Heart right ventricle (tissue), 16 donors: Measurements from ENCODE around the gene RSAD1. TPM values are rescaled to one million over a fixed set of nuclear protein-coding genes. Genes with fewer than 3 reads are reported as not detected.

ENCODE experiments used
- ATAC-seq, 8 donors: fragments of 200-7000 bp; cut with Tn5 transposase; one replicate each; pipeline ENCODE4 v1.9.1; 2020; ENCODE audit warnings: mild to moderate bottlenecking in 8 of 8, moderate library complexity in 8 of 8, moderate number of reproducible peaks in 1 of 8
- DNase-seq, 2 donors: peaks; one replicate each; pipeline ENCODE4 v3.0.0-alpha.2; 2020
- H3K27ac ChIP-seq, 10 donors: fragments of 200-600 bp; sonication (generic) in 2 of 10; one replicate each; pipeline versions ENCODE4 v1.5.0 to v1.8.0; 2020 to 2022; ENCODE audit warnings: mild to moderate bottlenecking in 3 of 10
- H3K27me3 ChIP-seq, 7 donors: fragments of 200-600 bp; one replicate each; pipeline ENCODE4 v1.8.0; 2021 to 2022; ENCODE audit warnings: mild to moderate bottlenecking in 2 of 7
- H3K36me3 ChIP-seq, 9 donors: fragments of 200-600 bp; sonication (generic) in 1 of 9; one replicate each; pipeline versions ENCODE4 v1.5.0 to v1.8.0; 2020 to 2022; ENCODE audit warnings: mild to moderate bottlenecking in 2 of 9
- H3K4me1 ChIP-seq, 9 donors: fragments of 200-600 bp; sonication (generic) in 1 of 9; one replicate each; pipeline versions ENCODE4 v1.5.0 to v1.8.0; 2020 to 2022; ENCODE audit warnings: mild to moderate bottlenecking in 4 of 9
- H3K4me3 ChIP-seq, 10 donors: fragments of 200-600 bp; sonication (generic) in 2 of 10; one replicate each; pipeline versions ENCODE4 v1.5.0 to v1.8.0; 2020 to 2022; ENCODE audit warnings: mild to moderate bottlenecking in 7 of 10, moderate library complexity in 2 of 10
- H3K9me3 ChIP-seq, 11 donors: fragments of 200-600 bp in 10 of 11; sonication (generic) in 2 of 11; one replicate each; pipeline versions ENCODE4 v1.5.0 to v1.8.0; 2013 to 2022; ENCODE audit warnings: mild to moderate bottlenecking in 2 of 11, control low read depth in 1 of 11, moderate library complexity in 1 of 11
- CTCF ChIP-seq, 9 donors: fragments of 200-600 bp; sonication (generic) in 2 of 9; IDR thresholded peaks; one replicate each; pipeline versions ENCODE4 v1.5.0 to v1.8.0; 2021 to 2022; ENCODE audit warnings: antibody characterized with exemption in 9 of 9, mild to moderate bottlenecking in 5 of 9, moderate library complexity in 1 of 9
- WGBS, 2 donors: extraction: QIAGEN DNeasy Blood & Tissue Kit; methylation state at CpG; one replicate each; pipeline ENCODE4 v1.1.7; 2013; ENCODE audit warnings: inconsistent platforms in 1 of 2; 5-methylcytosine and 5-hydroxymethylcytosine counted together
- intact Hi-C, 10 donors: fragments of 100-400 bp; cut with DNase I; formaldehyde crosslinking; loops; one replicate each; pipeline versions ENCODE4 v1.11.1 to v1.14.2; 2022
- polyA plus RNA-seq, 2 donors: library from polyadenylated mRNA; stranded (reverse); fragments of 200-250 nt; gene quantifications; one replicate each; pipeline ENCODE4 v1.2.3, GENCODE V29; 2013
- total RNA-seq, 10 donors: library from RNA; stranded (reverse); fragmentation: NEBNext Ultra II Directional in 3 of 10; extraction: Animal tissue kit (Norgen Biotek cat#: 25700) in 3 of 10; gene quantifications; one replicate each; pipeline versions ENCODE4 v1.2.1 to v1.2.4, GENCODE V29; 2021 to 2023
- donor health status: Arrhythmogenic right ventricular cardiomyopathy.
- donor health status: ischemic (EF 13 %, LVEDD 7.1; RV severe dilation, severe dysfunction).
- donor health status: healthy with polysubstance abuse.
- donor health status: DM: no; HTN: yes; CAD: no.
- donor health status: DM: no; HTN: no; CAD: no.
- donor health status: ischemic (EF 25% LVEDD 6.9; RV normal size, moderate dysfunction).
- donor health status: ischemic (EF 25% LVEDD 5.7; RV mildly dilated, moderate dysfunction).
- donor health status: healthy.
- donor health status: DM: yes; HTN: yes; CAD: no.
- donor health status: Ischemic cardiomyopathy.
- donor health status: ischemic (EF 35%, LVEDD 5.7; RV mildly dilated, moderate dysfunction).
- donor health status: nonischemic (EF 11% LVEDD 7.7; RV severe dilation, severe dysfunction).
- donor health status: DM: yes; HTN: yes; CAD: no.
- donor health status: PGD.
- donor health status: ischemic (EF 29% LVEDD 5.4; RV normal size, mild dysfunction).
- donor health status: nonischemic (EF 23%, LVEDD 6.1; RV moderate dilation, normal function).

Gene RSAD1
- total and polyA plus RNA-seq, 12 donors = 31.8 to 52.3 (median 45.5) TPM

DNA sequence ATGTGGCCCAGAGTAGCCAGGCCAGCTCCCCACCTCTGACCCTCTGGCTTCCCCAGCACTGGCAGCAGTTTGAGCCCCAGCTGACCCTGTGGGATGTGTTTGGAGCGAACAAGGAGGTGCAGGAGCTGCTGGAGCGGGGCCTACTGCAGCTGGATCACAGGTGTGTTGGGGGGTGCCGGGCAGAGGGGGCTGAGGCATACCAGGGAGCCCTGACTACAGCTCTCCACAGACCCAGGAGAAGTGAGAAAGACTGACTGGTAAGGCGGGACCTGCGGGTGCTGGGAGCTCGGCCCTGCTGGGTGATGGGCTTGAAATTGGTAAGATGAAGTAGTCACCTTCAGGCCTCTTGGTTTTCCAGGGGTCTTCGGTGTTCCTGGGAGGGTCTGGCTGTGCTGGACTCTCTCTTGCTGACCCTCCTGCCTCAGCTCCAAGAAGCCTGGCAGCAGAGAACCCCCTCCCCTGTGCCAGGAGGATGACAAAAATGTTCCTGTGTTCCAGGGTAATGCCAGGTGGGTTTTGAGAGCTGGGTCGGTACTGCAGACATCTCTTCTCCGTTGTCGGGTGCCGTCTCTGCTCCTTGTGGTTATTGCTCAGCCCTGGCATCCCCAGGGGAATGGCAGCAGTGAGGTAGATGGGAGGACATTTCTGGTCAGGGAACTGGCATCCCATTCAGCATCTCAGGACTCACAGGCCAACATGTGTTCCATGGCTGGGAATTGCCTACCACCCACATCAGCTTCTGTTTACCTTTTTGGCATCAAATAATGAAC, 5.9 kb downstream of the RSAD1 start:
- DNase-seq (no peak), ATAC-seq (no peak)
- no peak overlapping the region for H3K4me3 ChIP-seq
- TF ChIP-seq CTCF (IDR thresholded peaks at IDR 0.05) = no peak
- 95 to 98% methylated on average over 11 of the region's 11 CpGs for WGBS, 2 donors
- peaks cover 0 to 72% (median 27%) of the 10 kb centered on the region in 9 donors for H3K36me3 ChIP-seq
- no peaks in the 10 kb centered on the region for H3K9me3 ChIP-seq
- H3K27me3 ChIP-seq = no peaks in the 10 kb centered on the region
- H3K27ac ChIP-seq = no peak overlapping the region
- intact Hi-C loops = loop anchor here (5.0 to 10.0 kb wide), 13 partner anchors 50 to 358 kb away; partner anchors contain the start of genes ANKRD40 (in 1 of the 10), EPN3 (in 1 of the 10) and SPATA20 (in 1 of the 10)
- peaks cover 2 to 33% (median 24%) of the 10 kb centered on the region in 9 donors for H3K4me1 ChIP-seq

DNA sequence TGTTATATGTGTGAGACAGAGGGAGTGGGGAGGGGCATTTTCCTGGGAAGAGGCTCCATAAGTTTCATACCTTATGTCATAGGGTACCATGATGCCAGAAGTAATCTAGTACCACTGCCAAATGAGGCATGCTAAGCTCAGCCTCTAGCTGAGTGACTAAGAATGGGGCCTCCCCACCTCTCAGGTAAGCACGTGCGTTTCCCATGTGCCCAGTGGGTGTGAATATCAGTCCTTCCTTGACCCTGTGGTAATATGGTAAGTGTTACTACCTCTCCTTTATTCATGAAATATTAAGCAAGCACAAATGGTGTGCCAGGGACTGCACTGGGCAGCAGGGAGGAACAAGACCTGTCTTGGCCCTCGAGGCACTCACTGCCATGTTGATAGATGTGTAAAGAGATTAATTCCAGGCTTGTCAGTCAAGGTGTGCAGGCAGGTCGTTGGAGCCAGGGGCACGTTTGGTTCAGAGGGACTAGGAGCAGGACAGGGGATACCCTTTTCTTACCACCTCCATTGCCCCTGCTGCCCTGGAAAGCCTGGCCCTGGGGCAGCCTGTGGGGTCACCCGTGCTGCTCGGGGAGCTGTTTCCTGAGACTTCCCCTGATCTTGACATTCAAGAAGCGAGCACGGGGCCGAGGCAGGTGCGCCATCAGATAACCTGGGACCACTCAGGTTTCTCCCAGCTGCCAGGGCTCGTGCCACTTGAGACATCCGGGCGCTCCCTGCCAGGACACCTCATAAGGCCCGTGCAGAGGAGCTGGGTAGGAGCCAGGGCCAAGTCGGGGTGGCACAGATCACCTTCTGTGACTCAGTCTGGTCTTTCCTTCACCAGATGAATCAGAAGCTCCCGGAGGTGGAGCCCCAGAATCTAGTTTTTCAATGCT, 8.8 kb downstream of the RSAD1 start:
- Histone ChIP-seq H3K4me1 (peaks cover 2 to 9% (median 7%) of the 10 kb centered on the region in 9 donors), H3K36me3 (peaks cover 0 to 50% (median 22%) of the 10 kb centered on the region in 9 donors), H3K27me3 (no peaks in the 10 kb centered on the region), H3K27ac (no peak overlapping the region), H3K9me3 (no peaks in the 10 kb centered on the region), H3K4me3 (no peak overlapping the region)
- TF ChIP-seq CTCF (IDR thresholded peaks at IDR 0.05) = no peak
- no peak for ATAC-seq
- no peak for DNase-seq
- WGBS, 2 donors = 88 to 89% methylated on average over 17 of the region's 17 CpGs
- intact Hi-C loops = loop anchor here in 8 of 10 donors (5.0 to 10.0 kb wide), 6 partner anchors 47 to 207 kb away; partner anchors contain the start of gene EPN3 (in 1 of the 8)

DNA sequence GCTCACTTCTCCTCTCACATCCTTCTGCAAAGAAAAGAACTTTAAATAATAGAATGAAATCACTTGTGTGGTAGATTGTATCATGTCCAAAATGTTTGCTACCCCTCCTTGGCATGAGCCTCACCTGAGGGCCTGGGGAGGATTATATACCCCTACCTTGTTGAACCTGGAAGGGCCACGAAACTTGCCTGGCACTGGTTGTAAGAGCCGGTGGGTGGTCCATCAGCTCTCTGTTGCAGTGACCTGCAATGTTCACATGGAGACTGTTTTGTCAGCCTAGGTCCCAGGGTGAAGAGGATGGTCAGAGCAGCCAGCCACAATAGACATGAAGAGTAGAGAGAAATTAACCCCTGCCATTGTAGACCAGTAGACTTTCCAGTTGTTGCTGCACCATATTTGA, 10.2 kb downstream of the RSAD1 start:
- peaks cover 0 to 39% (median 14%) of the 10 kb centered on the region in 9 donors for H3K36me3 ChIP-seq
- DNase-seq = no peak
- no peak overlapping the region for H3K4me3 ChIP-seq
- H3K27ac ChIP-seq = no peak overlapping the region
- no peak for TF ChIP-seq CTCF (IDR thresholded peaks at IDR 0.05)
- H3K27me3 ChIP-seq = no peaks in the 10 kb centered on the region
- no peak for ATAC-seq
- 95 to 96% methylated on average over 2 of the region's 2 CpGs for WGBS, 2 donors
- H3K9me3 ChIP-seq = no peaks in the 10 kb centered on the region
- H3K4me1 ChIP-seq = no peaks in the 10 kb centered on the region
- intact Hi-C loops = loop anchor here in 8 of 10 donors (5.0 to 10.0 kb wide), 6 partner anchors 46 to 206 kb away; partner anchors contain the start of gene EPN3 (in 1 of the 8)

DNA sequence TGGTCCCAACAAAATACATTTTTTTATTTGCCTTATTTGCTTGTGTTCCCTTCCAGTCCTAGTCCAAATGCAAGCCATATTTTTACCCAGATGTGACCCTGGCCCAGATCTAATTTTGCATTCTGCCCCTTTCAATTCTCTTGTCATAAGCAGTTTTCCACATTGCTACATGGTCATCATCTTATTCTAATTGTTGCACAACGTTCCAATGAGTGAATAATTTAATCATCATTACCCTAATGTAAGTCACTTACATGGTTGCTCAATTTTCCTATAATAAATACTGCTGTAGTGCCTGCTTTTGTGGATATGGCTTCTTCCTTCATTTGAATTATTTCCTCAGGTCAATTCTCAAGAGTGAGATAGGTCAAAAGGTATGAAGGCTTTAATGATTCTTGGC, 12.8 kb downstream of the RSAD1 start:
- no peak for TF ChIP-seq CTCF (IDR thresholded peaks at IDR 0.05)

More for the DNA sequence above, 12.8 kb downstream of the RSAD1 start:
- Histone ChIP-seq H3K27ac (no peak overlapping the region), H3K9me3 (no peaks in the 10 kb centered on the region), H3K36me3 (peaks cover 0 to 13% (median 0%) of the 10 kb centered on the region in 9 donors), H3K4me3 (no peak overlapping the region), H3K4me1 (no peaks in the 10 kb centered on the region), H3K27me3 (no peaks in the 10 kb centered on the region)
- 62 to 63% methylated on average over 1 of the region's 1 CpG for WGBS, 2 donors
- ATAC-seq (no peak), DNase-seq (no peak)
- intact Hi-C loops = no loop called here
